ENCODE data around the gene S100A3. TPM values are rescaled to one million over a fixed set of nuclear protein-coding genes. Genes with fewer than 3 reads are reported as not detected.
A peak's percentile ranks its signal among the peaks of the same experiment; 100 is the strongest.

The S100A3 gene, protein sequence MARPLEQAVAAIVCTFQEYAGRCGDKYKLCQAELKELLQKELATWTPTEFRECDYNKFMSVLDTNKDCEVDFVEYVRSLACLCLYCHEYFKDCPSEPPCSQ
- total RNA-seq, result 1 to 10 TPM in 2 of 3 donors, under 1 TPM in 1; 0.44 to 2.6 (median 2.2) TPM

DNA sequence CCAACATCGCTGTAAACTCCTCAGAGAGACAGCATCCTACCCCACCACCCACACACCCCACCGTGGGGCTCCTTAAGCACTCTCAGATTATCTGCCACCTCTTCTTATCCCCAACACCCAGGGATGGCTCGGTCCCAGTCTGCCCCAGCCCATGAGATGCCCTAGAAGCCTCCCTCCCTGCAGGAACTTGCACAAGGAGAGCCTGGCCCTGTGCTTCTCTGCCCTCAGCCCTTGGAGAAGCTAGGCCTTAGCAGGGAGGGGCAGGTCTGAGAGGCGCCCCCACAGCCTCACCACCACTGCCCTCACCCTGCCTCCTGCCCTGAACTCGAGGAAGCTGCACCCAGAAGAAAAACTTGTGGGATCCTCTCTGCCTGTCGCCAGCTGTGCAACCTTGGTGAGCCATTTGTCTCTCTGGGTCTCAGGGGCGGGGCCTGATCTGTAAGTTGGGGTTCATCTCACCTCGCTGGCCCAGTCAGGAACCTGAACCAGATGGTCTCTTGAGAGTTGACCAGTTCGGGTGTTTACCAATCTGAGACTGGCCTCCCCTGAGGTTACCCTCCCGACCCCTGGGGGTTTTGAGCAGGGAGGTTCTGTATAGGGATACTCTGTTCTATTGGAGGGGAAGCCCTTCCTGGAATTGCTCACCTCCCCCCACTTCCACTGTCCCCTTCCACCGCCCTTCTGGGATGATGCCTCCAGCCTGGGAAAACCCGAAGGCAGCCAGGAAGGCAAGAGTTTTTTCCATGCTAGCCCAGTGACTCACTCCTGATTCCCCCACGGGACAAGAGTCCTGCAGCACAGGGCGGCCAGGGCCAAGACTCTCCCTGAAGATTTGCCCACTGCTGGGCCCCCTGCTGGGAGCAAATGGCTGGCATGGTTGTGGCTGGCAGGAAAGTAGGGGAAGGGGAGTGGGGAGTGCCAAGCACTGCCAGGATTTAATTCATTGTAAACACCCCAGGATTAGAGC is at the start of gene S100A3:
S100A3 (minus strand) TSS at position 537 of the 967 bp plus-strand sequence. CDS start 773 bp downstream, outside the sequence.
- intact Hi-C loops (cut with DNase I; ENCODE audit: low total_unique reads), result no loop called here

DNA sequence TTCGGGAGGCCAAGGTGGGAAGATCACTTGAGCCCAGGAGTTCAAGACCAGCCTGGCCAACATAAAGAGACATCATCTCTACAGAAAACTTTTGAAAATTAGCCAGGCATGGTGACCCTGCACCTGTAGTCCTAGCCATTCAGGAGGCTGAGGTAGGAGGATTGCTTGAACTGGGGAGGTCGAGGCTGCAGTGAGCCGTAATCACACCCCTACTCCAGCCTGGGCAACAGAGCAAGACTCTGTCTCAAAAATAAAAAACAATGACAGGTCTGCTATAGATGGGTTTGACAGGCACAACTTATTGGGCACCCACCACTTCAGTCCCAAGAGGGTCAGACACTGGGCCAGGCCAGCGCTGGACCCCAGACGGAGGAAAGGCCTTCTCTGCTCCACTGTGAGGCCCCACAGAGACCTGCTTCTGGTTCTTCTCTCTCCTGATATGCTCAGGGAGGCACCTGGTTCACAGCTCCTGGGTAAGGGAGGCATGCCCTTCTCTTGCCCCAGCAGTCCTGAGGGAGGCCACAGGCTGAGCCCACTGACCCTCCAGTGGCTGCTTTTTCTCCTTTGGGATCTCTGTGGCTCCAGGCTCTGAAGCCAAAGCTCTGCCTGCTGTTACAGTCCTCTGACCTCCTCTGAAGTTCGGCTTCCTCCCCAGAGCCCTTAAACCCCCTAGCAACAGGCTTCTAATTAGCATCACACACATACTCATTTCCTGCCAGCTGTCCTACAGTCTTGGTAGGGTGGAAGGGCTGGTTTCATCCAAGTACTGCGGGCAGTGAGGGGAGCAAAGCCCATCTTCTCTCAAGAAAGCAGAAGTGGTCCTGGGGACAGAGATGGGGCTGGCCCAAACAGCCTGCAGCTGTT is 49.5 kb upstream of the S100A3 start:
- Histone ChIP-seq H3K9me3 (no peaks in the 10 kb centered on the region), H3K27ac (no peak overlapping the region), H3K27me3 (no peaks in the 10 kb centered on the region), H3K4me3 (no peak overlapping the region), H3K36me3 (no peaks in the 10 kb centered on the region), H3K4me1 (no peaks in the 10 kb centered on the region)
- intact Hi-C loops (cut with DNase I; ENCODE audit: low total_unique reads), result no loop called here
- TF ChIP-seq POLR2AphosphoS5 (IDR thresholded peaks at IDR 0.05), result no peak
- TF ChIP-seq, protein P1, sequence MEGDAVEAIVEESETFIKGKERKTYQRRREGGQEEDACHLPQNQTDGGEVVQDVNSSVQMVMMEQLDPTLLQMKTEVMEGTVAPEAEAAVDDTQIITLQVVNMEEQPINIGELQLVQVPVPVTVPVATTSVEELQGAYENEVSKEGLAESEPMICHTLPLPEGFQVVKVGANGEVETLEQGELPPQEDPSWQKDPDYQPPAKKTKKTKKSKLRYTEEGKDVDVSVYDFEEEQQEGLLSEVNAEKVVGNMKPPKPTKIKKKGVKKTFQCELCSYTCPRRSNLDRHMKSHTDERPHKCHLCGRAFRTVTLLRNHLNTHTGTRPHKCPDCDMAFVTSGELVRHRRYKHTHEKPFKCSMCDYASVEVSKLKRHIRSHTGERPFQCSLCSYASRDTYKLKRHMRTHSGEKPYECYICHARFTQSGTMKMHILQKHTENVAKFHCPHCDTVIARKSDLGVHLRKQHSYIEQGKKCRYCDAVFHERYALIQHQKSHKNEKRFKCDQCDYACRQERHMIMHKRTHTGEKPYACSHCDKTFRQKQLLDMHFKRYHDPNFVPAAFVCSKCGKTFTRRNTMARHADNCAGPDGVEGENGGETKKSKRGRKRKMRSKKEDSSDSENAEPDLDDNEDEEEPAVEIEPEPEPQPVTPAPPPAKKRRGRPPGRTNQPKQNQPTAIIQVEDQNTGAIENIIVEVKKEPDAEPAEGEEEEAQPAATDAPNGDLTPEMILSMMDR (IDR thresholded peaks at IDR 0.05), result no peak
- no peak for TF ChIP-seq POLR2A (IDR thresholded peaks at IDR 0.05)
- no peak for DNase-seq (ENCODE audit: low spot score in 2 of 2)

More for the DNA sequence above, at the start of gene S100A3:
- no peaks in the 10 kb centered on the region for H3K9me3 ChIP-seq
- H3K36me3 ChIP-seq, result no peaks in the 10 kb centered on the region
- peaks cover 11 to 40% of the 10 kb centered on the region in 2 donors for H3K4me1 ChIP-seq
- no peaks in the 10 kb centered on the region for H3K27me3 ChIP-seq
- no peak for DNase-seq (ENCODE audit: low spot score in 2 of 2)
- peak within 1 kb of the TSS in 1 of 3 donors; percentile 7 for H3K4me3 ChIP-seq
- no peak for TF ChIP-seq POLR2A (IDR thresholded peaks at IDR 0.05)
- TF ChIP-seq POLR2AphosphoS5 (IDR thresholded peaks at IDR 0.05), result peak; percentile 16 to 73 (median 65)
- TF ChIP-seq, protein P1 (IDR thresholded peaks at IDR 0.05), result peak in 1 of 3 donors; percentile 9
- H3K27ac ChIP-seq, result peak within 1 kb of the TSS; percentile 89 to 94

DNA sequence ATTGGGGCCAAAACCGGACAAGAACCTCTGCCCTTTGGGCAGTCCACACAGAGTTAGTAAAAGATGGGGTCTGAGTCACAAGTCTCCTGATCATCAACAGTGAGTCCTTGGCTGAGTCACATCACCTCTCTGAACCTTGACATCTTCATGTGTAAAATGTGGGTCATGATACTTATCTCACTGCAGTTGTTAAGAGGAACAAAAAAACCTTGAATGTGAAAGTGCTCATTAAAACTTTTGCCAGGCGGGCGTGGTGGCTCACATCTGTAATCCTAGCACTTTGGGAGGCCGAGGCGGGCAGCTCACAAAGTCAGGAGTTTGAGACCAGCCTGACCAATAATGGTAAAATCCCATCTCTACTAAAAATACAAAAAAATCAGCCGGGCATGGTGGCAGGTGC is 48.1 kb upstream of the S100A3 start:
- H3K27me3 ChIP-seq, result no peaks in the 10 kb centered on the region
- TF ChIP-seq POLR2AphosphoS5 (IDR thresholded peaks at IDR 0.05) (no peak), POLR2A (IDR thresholded peaks at IDR 0.05) (no peak)
- TF ChIP-seq, protein P1 (IDR thresholded peaks at IDR 0.05), result no peak
- H3K4me1 ChIP-seq, result no peaks in the 10 kb centered on the region
- no peaks in the 10 kb centered on the region for H3K36me3 ChIP-seq
- H3K4me3 ChIP-seq, result no peak overlapping the region
- H3K27ac ChIP-seq, result no peak overlapping the region
- intact Hi-C loops (cut with DNase I; ENCODE audit: low total_unique reads), result no loop called here
- DNase-seq (ENCODE audit: low spot score in 2 of 2), result no peak
- H3K9me3 ChIP-seq, result no peaks in the 10 kb centered on the region

DNA sequence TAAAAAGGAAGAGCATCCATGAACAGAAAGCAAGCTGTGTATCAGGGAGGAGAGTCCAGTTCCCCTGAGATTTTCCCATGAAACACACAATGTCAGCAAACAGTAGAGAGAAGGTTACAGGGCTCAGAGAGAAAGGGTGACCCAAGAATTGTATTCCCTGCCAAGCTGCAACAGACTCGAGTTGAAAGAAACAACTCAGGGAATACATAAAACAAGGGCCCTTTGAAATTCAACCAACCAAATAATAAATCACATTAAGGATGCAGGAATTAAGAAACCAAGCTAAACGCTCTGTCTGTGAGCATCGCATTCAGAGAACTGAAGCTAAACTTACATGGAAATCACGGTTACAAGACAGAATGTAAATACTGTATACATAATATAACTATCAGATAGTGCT is 43.7 kb upstream of the S100A3 start:
- intact Hi-C loops (cut with DNase I; ENCODE audit: low total_unique reads), result no loop called here
- no peaks in the 10 kb centered on the region for H3K36me3 ChIP-seq
- H3K4me3 ChIP-seq, result no peak overlapping the region
- no peak overlapping the region for H3K27ac ChIP-seq
- no peak for TF ChIP-seq POLR2A (IDR thresholded peaks at IDR 0.05)
- TF ChIP-seq POLR2AphosphoS5 (IDR thresholded peaks at IDR 0.05), result no peak
- TF ChIP-seq, protein P1 (IDR thresholded peaks at IDR 0.05), result no peak
- no peaks in the 10 kb centered on the region for H3K27me3 ChIP-seq
- H3K4me1 ChIP-seq, result no peaks in the 10 kb centered on the region
- no peaks in the 10 kb centered on the region for H3K9me3 ChIP-seq
- DNase-seq (ENCODE audit: low spot score in 2 of 2), result no peak

Measured in breast epithelium (tissue), 4 donors.